H7 (cell line): Measurements from ENCODE around the gene TSPAN9. TPM values are rescaled to one million over a fixed set of nuclear protein-coding genes. Genes with fewer than 3 reads are reported as not detected.
A peak's percentile ranks its signal among the peaks of the same experiment; 100 is the strongest.

Experiments
- DNase-seq: peaks from one replicate; pipeline ENCODE4 v3.0.0; 2012
- H3K27me3 ChIP-seq: 2 replicates; pipeline ENCODE4 v1.6.0; 2011; ENCODE audit warnings: mild to moderate bottlenecking, low read length; ENCODE audit not compliant: control insufficient read depth, insufficient read depth
- H3K36me3 ChIP-seq: replicated peaks from 2 replicates; pipeline ENCODE4 v1.5.1; 2011; ENCODE audit warnings: low read length; ENCODE audit not compliant: control insufficient read depth, insufficient read depth
- H3K4me3 ChIP-seq: 2 replicates; pipeline ENCODE4 v1.5.1; 2011; ENCODE audit warnings: low read depth, mild to moderate bottlenecking, control low read depth, low read length, moderate library complexity; ENCODE audit not compliant: insufficient read depth
- total RNA-seq: library from RNA; depleted of rRNA; stranded (reverse); fragments of >200 nt; shearing (Covaris generic); gene quantifications from 2 replicates; pipeline ENCODE4 v1.2.3, GENCODE V29; 2014

TSPAN9 gene
- total RNA-seq, 1 experiment from 2014 or later = 22.4 TPM

GRCh38 chr12:3078086-3078820, 1.1 kb downstream of the TSPAN9 start:
- H3K27me3 ChIP-seq = peaks cover 2% of the 10 kb centered on the region; the same call in 1 of the 2 replicates
- H3K4me3 ChIP-seq = peak overlapping the region; percentile 64
- H3K36me3 ChIP-seq = no peaks in the 10 kb centered on the region
- DNase-seq = no peak

GRCh38 chr12:3081091-3081490, 3.9 kb downstream of the TSPAN9 start:
- peaks cover 2% of the 10 kb centered on the region; the same call in 1 of the 2 replicates for H3K27me3 ChIP-seq
- no peak for DNase-seq

DNA sequence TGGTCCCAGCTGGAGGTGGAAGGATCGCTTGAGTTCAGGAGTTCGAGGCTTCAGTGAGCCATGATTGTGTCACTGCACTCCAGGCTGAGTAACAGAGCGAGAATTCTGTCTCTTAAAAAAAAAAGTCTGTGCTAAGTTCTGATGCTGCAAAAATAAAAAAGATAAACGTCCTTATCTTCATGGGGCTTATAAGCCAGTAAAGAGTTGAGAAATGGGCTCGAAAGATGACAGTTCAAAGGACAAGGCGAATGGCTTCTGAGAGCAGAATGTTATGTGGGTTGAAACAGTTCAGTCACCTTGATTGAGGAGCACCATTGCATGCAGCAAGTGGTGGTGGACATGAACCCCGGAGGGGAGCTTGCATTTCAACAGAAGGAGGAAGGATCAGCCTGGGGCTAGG, 4.7 kb downstream of the TSPAN9 start:
- H3K4me3 ChIP-seq = no peak overlapping the region
- DNase-seq = no peak
- H3K27me3 ChIP-seq = no peaks in the 10 kb centered on the region
- no peaks in the 10 kb centered on the region for H3K36me3 ChIP-seq

More at GRCh38 chr12:3081091-3081490, 3.9 kb downstream of the TSPAN9 start:
- Histone ChIP-seq H3K36me3 (no peaks in the 10 kb centered on the region), H3K4me3 (no peak overlapping the region)

DNA sequence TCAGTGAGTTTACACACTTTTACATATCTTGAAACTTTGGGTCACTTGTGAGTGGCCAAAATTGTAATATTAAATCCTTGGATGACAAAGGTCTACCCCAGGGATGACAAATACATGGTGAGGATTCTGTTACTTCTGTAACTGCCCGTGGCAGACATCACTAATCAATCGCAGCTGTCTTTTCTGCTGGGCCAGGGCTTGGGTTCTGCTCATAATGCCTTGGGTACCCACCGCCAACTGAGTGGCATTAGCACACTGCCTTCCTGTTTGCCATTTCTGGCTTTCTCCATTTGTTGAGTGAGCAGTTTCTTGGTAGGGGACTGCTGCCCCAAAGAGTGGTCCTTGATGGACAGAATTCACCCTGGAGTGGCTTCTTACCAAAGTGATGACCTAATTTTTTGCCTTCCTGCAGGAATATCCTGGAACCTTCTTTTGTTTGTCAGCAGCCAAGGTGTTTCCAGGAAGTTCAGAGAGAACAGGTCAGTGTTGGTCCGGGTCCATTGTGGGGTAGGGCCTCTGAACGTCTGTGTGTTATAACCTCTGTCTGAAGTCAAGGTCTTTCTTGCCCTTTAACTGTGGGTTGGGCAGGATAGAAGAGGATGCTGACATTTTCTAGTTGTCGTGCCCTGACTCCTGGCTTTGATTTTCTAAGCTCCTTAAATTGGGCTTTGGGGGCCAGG, 6.2 kb downstream of the TSPAN9 start:
- DNase-seq = no peak
- no peaks in the 10 kb centered on the region for H3K36me3 ChIP-seq

GRCh38 chr12:3083921-3084347, 6.8 kb downstream of the TSPAN9 start:
- H3K27me3 ChIP-seq = no peaks in the 10 kb centered on the region
- no peaks in the 10 kb centered on the region for H3K36me3 ChIP-seq
- no peak for DNase-seq
- H3K4me3 ChIP-seq = peak overlapping the region; percentile 8; the same call in 1 of the 2 replicates

More for the DNA sequence above, 6.2 kb downstream of the TSPAN9 start:
- H3K4me3 ChIP-seq = no peak overlapping the region
- H3K27me3 ChIP-seq = no peaks in the 10 kb centered on the region

DNA sequence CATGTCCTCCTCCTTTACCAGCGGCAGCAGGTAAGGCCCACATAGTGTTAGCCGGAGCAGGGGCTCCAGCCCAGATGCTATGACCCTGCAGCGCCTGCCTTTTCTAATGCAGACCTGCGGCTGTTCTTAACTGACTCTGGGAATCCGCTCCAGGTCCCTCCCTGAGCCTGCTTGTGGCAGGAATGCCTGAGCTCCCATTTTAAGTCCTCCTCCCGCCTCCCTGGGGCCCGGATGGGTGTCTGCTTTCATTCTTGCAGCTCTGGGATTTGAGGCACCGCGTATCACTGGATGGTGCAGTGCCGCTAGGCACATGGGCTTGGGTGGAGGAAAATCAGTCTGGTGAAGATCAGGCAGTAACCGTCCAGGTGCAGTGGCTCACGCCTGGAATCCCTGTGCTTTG, 7.6 kb downstream of the TSPAN9 start:
- Histone ChIP-seq H3K27me3 (no peaks in the 10 kb centered on the region), H3K4me3 (no peak overlapping the region), H3K36me3 (no peaks in the 10 kb centered on the region)
- peak; percentile 88 for DNase-seq

GRCh38 chr12:3085341-3086139, 8.4 kb downstream of the TSPAN9 start:
- no peak for DNase-seq
- H3K36me3 ChIP-seq = no peaks in the 10 kb centered on the region
- no peak overlapping the region for H3K4me3 ChIP-seq
- H3K27me3 ChIP-seq = no peaks in the 10 kb centered on the region

DNA sequence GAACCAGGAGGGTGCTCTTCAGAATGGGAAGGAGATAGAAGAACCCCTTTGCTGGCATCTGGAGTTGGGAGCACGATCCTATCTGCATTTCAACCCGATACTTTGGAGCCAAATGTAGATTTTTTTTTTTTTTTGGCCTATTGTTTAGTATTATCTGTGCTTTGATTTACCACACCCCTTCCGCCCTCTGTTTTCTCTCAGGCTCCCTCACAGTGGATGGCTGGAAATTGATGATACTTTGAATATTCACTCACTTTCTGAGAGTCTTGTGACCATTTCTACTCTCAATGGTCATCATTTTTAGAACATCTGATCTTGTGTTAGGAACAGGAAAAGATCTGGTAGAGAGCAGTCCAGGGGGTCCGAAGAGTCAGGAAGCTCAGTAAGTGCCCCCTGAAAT, 9.0 kb downstream of the TSPAN9 start:
- no peaks in the 10 kb centered on the region for H3K27me3 ChIP-seq
- DNase-seq = no peak
- H3K4me3 ChIP-seq = no peak overlapping the region
- no peaks in the 10 kb centered on the region for H3K36me3 ChIP-seq

DNA sequence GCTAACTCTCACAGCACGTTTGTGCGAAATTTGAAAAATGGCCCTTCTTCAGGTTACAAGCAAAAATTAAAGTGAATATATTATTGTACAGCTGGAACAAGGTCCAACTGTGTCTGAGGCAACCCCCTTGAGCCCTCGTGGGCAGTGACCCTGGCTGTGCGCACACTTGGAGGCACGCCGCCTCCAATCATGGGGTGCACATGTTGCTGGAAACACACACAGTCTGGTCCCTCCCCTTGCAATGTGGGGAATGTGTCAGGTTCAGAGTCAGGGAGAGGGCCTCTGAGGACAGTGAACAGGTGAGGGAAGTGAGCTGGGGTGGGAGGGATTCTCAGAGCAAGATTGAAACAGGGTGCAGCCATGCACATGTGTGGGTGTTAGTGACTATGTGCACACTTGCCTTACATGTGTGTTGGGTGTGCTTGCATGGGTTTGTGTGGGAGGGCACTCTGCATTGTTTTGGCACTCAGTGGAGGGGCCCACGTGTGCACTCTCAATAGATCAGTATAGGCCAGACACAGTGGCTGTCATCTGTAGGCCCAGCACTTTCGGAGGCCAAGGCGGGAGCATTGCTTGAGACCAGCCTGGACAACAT, 9.6 kb downstream of the TSPAN9 start:
- DNase-seq = no peak
- H3K27me3 ChIP-seq = no peaks in the 10 kb centered on the region
- H3K36me3 ChIP-seq = no peaks in the 10 kb centered on the region
- no peak overlapping the region for H3K4me3 ChIP-seq

DNA sequence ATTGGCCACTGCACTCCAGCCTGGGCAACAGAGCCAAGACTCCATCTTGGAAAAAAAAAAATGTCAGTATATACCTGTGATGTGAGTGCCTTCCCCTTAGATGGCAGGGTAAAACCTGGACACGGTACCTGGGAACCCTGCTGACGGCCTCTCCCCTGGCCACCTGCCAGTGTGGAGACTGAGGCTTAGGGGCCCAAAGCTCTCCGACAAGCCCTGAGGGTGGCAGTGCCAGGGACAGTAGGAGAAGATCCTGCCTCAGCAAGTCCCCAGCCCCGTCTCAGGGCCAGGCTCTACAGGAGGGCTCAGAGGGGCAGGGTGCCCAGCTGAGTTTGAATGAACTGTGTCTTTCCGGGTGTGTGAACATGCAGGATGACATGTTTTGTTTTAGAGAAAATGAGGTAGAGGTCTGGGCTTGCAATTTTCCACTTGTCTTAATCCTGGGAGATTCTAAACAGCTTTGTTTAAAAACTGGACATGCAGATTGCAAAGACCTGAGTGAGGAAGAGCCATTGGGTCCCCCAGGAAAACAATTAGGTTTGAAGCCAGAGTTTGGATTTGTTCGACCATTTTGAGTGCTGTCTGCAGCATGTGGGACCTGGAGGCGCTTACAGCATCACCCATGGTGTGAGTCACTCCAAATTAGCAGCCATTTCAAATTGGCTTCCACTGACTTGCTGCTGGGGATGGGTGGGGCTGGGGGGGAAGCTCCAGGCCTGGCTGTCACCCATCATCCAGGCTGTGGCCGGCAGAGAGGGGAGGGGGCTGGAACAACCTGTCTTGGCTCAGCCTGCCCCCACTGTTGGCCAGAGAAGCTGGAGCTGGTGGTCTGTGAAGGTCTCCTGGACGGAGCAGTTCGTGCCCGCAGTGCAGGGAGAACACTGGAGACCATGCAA, 10.8 kb downstream of the TSPAN9 start:
- no peaks in the 10 kb centered on the region for H3K27me3 ChIP-seq
- H3K36me3 ChIP-seq = no peaks in the 10 kb centered on the region
- no peak for DNase-seq
- no peak overlapping the region for H3K4me3 ChIP-seq

GRCh38 chr12:3089588-3089987, 12.4 kb downstream of the TSPAN9 start:
- no peak overlapping the region for H3K4me3 ChIP-seq
- no peaks in the 10 kb centered on the region for H3K27me3 ChIP-seq
- DNase-seq = no peak
- H3K36me3 ChIP-seq = no peaks in the 10 kb centered on the region

DNA sequence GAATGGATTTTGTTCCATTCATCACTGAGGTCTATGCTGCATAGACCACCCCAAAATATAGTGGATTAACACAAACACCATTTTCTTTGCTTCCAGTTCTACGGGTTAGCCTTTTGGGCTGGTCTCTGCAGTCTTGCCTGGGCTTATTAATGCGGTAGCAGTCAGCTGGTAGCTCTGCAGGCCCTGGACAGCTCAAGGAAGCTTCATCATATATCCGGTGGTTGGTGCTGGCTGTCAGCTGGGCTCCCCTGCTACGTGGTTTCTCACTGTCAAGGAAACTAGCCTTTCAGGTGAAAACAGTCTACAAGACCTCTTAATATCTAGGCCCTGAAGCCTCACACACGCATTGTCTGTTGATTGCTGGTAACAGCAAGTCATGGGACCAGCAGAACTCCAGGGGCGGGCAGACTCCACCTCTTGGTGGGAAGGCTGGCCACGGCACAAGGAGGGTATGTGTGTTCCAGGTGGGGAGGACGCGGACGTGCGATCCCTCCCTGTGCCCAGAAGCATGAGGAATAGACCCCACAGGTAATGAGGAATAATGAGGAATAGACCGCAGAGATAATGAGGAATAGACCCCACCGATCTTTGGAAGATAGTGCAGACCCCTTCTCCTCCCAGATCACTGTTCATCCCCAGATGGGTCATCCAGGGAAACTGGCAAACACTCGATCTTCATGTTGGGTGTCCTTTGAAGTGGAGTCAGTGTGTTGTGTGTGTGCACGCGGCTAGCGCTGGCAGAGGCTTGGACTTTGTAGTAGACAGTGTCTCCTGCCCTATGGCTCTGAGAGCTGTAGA, 13.3 kb downstream of the TSPAN9 start:
- no peak overlapping the region for H3K4me3 ChIP-seq
- no peaks in the 10 kb centered on the region for H3K36me3 ChIP-seq
- H3K27me3 ChIP-seq = no peaks in the 10 kb centered on the region
- DNase-seq = no peak

DNA sequence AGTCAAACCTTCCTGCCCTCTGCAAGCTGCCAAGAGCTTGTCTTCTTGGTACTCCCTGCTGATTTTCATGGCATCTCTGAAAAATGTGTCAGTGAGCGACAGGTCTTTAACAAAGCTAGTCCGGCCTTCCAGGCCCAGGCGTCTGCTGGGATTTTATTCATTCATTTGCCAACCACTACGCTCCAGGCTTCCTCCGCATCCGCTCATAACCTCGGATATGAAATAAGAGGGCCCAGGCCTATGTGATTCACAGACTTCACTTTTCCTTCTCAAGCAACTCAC, 13.8 kb downstream of the TSPAN9 start:
- no peak overlapping the region for H3K4me3 ChIP-seq
- H3K36me3 ChIP-seq = no peaks in the 10 kb centered on the region
- no peak for DNase-seq
- H3K27me3 ChIP-seq = no peaks in the 10 kb centered on the region
